ENCODE data around the gene FAM237B.

DNA sequence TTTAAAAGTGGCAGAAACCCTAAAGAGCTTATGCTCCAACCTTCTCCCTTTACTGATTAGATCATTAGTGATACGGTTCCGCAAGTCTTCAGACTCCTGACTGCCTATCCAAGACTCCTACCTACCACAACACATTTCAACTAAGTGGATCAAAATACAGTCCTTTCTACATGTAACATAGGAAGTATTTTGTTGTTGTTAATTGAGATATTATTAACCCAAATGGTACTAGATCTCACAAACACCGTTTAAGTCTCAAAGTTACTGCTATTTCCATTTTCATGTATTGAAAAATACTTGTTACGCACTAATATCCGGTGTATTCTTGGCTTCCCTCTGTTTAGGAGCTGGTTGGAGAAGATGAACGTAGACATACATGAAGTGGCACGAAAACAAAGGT lies 1.1 kb downstream of the FAM237B start:
- TF ChIP-seq, protein P1, sequence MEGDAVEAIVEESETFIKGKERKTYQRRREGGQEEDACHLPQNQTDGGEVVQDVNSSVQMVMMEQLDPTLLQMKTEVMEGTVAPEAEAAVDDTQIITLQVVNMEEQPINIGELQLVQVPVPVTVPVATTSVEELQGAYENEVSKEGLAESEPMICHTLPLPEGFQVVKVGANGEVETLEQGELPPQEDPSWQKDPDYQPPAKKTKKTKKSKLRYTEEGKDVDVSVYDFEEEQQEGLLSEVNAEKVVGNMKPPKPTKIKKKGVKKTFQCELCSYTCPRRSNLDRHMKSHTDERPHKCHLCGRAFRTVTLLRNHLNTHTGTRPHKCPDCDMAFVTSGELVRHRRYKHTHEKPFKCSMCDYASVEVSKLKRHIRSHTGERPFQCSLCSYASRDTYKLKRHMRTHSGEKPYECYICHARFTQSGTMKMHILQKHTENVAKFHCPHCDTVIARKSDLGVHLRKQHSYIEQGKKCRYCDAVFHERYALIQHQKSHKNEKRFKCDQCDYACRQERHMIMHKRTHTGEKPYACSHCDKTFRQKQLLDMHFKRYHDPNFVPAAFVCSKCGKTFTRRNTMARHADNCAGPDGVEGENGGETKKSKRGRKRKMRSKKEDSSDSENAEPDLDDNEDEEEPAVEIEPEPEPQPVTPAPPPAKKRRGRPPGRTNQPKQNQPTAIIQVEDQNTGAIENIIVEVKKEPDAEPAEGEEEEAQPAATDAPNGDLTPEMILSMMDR (IDR thresholded peaks at IDR 0.05): no peak
- TF ChIP-seq ESRRA (CRISPR knock-in tag; IDR thresholded peaks at IDR 0.05; ENCODE audit: borderline replicate concordance) (no peak), ZNF317 (CRISPR knock-in tag; IDR thresholded peaks at IDR 0.05; ENCODE audit: borderline replicate concordance, low read depth) (no peak), ZNF263 (CRISPR knock-in tag; IDR thresholded peaks at IDR 0.05; ENCODE audit: low read depth) (no peak), SP1 (CRISPR knock-in tag; conservative IDR thresholded peaks at IDR 0.05) (no peak), JUN (CRISPR knock-in tag; IDR thresholded peaks at IDR 0.05) (no peak), CREB1 (CRISPR knock-in tag; IDR thresholded peaks at IDR 0.05) (no peak)
- TF ChIP-seq, protein P2, sequence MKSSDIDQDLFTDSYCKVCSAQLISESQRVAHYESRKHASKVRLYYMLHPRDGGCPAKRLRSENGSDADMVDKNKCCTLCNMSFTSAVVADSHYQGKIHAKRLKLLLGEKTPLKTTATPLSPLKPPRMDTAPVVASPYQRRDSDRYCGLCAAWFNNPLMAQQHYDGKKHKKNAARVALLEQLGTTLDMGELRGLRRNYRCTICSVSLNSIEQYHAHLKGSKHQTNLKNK (CRISPR knock-in tag; IDR thresholded peaks at IDR 0.05): no peak
- TF ChIP-seq, protein P3, sequence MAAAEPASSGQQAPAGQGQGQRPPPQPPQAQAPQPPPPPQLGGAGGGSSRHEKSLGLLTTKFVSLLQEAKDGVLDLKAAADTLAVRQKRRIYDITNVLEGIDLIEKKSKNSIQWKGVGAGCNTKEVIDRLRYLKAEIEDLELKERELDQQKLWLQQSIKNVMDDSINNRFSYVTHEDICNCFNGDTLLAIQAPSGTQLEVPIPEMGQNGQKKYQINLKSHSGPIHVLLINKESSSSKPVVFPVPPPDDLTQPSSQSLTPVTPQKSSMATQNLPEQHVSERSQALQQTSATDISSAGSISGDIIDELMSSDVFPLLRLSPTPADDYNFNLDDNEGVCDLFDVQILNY (CRISPR knock-in tag; IDR thresholded peaks at IDR 0.05): no peak
- TF ChIP-seq, protein P4, sequence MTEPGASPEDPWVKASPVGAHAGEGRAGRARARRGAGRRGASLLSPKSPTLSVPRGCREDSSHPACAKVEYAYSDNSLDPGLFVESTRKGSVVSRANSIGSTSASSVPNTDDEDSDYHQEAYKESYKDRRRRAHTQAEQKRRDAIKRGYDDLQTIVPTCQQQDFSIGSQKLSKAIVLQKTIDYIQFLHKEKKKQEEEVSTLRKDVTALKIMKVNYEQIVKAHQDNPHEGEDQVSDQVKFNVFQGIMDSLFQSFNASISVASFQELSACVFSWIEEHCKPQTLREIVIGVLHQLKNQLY (CRISPR knock-in tag; IDR thresholded peaks at IDR 0.05): no peak
